ENCODE measurements around the gene PSMD6.

The PSMD6 gene

GRCh38 chr3:64023187-64023860, at the start of gene PSMD6:
PSMD6 (minus strand) TSS chr3:64023494; CDS start chr3:64023419, 75 bp downstream.
- DNase-seq: no peak

- no peak for DNase-seq
Observed at GRCh38 chr3:64072126-64072525, 48.8 kb upstream of the PSMD6 start.

- no peak for DNase-seq
Observed at GRCh38 chr3:64070704-64071103, 47.4 kb upstream of the PSMD6 start.

GRCh38 chr3:64067506-64068346, 44.4 kb upstream of the PSMD6 start:
- DNase-seq: peak; percentile 72

GRCh38 chr3:64064804-64065203, 41.5 kb upstream of the PSMD6 start:
- DNase-seq: no peak

- DNase-seq: no peak
Observed at GRCh38 chr3:64063983-64064438, 40.7 kb upstream of the PSMD6 start.

- DNase-seq: no peak
Observed at GRCh38 chr3:64063207-64063982, 40.1 kb upstream of the PSMD6 start.

GRCh38 chr3:64061628-64062027, 38.3 kb upstream of the PSMD6 start:
- DNase-seq: no peak

GRCh38 chr3:64059484-64060175, 36.3 kb upstream of the PSMD6 start:
- no peak for DNase-seq

- no peak for DNase-seq
Observed at GRCh38 chr3:64058566-64058965, 35.3 kb upstream of the PSMD6 start.

- no peak for DNase-seq
Observed at GRCh38 chr3:64057231-64057630, 33.9 kb upstream of the PSMD6 start.

GRCh38 chr3:64056606-64057180, 33.4 kb upstream of the PSMD6 start:
- DNase-seq: no peak

- DNase-seq: no peak
Observed at GRCh38 chr3:64055076-64055475, 31.8 kb upstream of the PSMD6 start.

GRCh38 chr3:64054488-64054887, 31.2 kb upstream of the PSMD6 start:
- DNase-seq: no peak

- DNase-seq: no peak
Observed at GRCh38 chr3:64053581-64053980, 30.3 kb upstream of the PSMD6 start.

- DNase-seq: no peak
Observed at GRCh38 chr3:64053117-64053516, 29.8 kb upstream of the PSMD6 start.

GRCh38 chr3:64049832-64050231, 26.5 kb upstream of the PSMD6 start:
- DNase-seq: no peak

GRCh38 chr3:64049136-64049535, 25.8 kb upstream of the PSMD6 start:
- DNase-seq: no peak

- no peak for DNase-seq
Observed at GRCh38 chr3:64048631-64049061, 25.4 kb upstream of the PSMD6 start.

- no peak for DNase-seq
Observed at GRCh38 chr3:64047787-64048186, 24.5 kb upstream of the PSMD6 start.

GRCh38 chr3:64046996-64047594, 23.8 kb upstream of the PSMD6 start:
- DNase-seq: no peak

GRCh38 chr3:64046592-64046991, 23.3 kb upstream of the PSMD6 start:
- DNase-seq: peak; percentile 2

Measured in DMS 273 treated with DMSO at 0.1 percent for 48 hours (cell line).